SK-N-SH (cell line): ENCODE measurements around the gene CTSL. TPM values are rescaled to one million over a fixed set of nuclear protein-coding genes. Genes with fewer than 3 reads are reported as not detected.

ENCODE experiments used
- CTCF ChIA-PET: fragments of 300-600, 350-600 bp; formaldehyde crosslinking; extraction: SDS; loops from one replicate; lab custom pipeline; 2021; lab: Yijun Ruan, JAX
- POLR2A ChIA-PET: fragments of 350-600 bp; sonication (Branson Sonifier 250); formaldehyde crosslinking; extraction: SDS; loops from one replicate; lab custom pipeline; 2020; ENCODE audit warnings: antibody characterized with exemption, inconsistent platforms; lab: Yijun Ruan, JAX
- DNase-seq: peaks from one replicate; pipeline ENCODE4 v3.0.0; 2012
- H2AFZ ChIP-seq: fragments of 200-600 bp; sonication (generic); 2 replicates; pipeline ENCODE4 v1.8.1; 2016; ENCODE audit warnings: antibody characterized with exemption, mild to moderate bottlenecking, low read depth
- H3F3A ChIP-seq: fragments of 200-600 bp; sonication (generic); replicated peaks from 2 replicates; pipeline ENCODE3; 2016; ENCODE audit warnings: antibody characterized with exemption, mild to moderate bottlenecking; ENCODE audit not compliant: insufficient read depth
- H3K27ac ChIP-seq, 2 experiments: fragments of 200-500 bp in 1 of 2; fragments of 200-600 bp in 1 of 2; sonication (Bioruptor generic) in 1 of 2; sonication (generic), shearing (Covaris generic) in 1 of 2; 2 replicates each; pipeline versions ENCODE4 v1.5.1 to v1.6.1; 2014 to 2016; ENCODE audit warnings: low read depth in 2 of 2, inconsistent platforms in 1 of 2, low read length in 1 of 2, mild to moderate bottlenecking in 1 of 2, mixed read lengths in 1 of 2
- H3K27me3 ChIP-seq: fragments of 200-600 bp; sonication (generic), shearing (Covaris generic); 2 replicates; pipeline ENCODE4 v1.6.1; 2016; ENCODE audit warnings: mixed run types; ENCODE audit not compliant: insufficient read depth
- H3K36me3 ChIP-seq, 2 experiments: fragments of 200-500 bp in 1 of 2; fragments of 200-600 bp in 1 of 2; sonication (Bioruptor generic) in 1 of 2; sonication (generic) in 1 of 2; replicated peaks in 1 of 2; 2 replicates each; pipeline versions ENCODE3 to v1.5.1; 2014 to 2016; ENCODE audit warnings: low read length in 1 of 2, mild to moderate bottlenecking in 1 of 2; ENCODE audit not compliant: insufficient read depth in 2 of 2, control insufficient read depth in 1 of 2
- H3K4me1 ChIP-seq, 2 experiments: fragments of 200-500 bp in 1 of 2; fragments of 200-600 bp in 1 of 2; sonication (Bioruptor generic) in 1 of 2; sonication (generic), shearing (Covaris generic) in 1 of 2; 2 replicates each; pipeline versions ENCODE4 v1.5.1 to v1.6.1; 2014 to 2016; ENCODE audit warnings: low read depth in 1 of 2, low read length in 1 of 2, mixed run types in 1 of 2; ENCODE audit not compliant: insufficient read depth in 2 of 2, control insufficient read depth in 1 of 2
- H3K4me2 ChIP-seq: fragments of 200-600 bp; sonication (generic), shearing (Covaris generic); 2 replicates; pipeline ENCODE4 v1.6.1; 2017; ENCODE audit warnings: mixed run types
- H3K4me3 ChIP-seq, 2 experiments: fragments of 200-500 bp in 1 of 2; fragments of 200-600 bp in 1 of 2; sonication (Bioruptor generic) in 1 of 2; sonication (generic), shearing (Covaris generic) in 1 of 2; 2 replicates each; pipeline versions ENCODE4 v1.5.1 to v1.8.1; 2014 to 2016; ENCODE audit warnings: low read depth in 2 of 2, inconsistent platforms in 1 of 2, low read length in 1 of 2, mild to moderate bottlenecking in 1 of 2, mixed read lengths in 1 of 2, moderate library complexity in 1 of 2
- H3K79me2 ChIP-seq: fragments of 200-600 bp; sonication (generic); 2 replicates; pipeline ENCODE4 v1.8.1; 2017; ENCODE audit warnings: mild to moderate bottlenecking; ENCODE audit not compliant: insufficient read depth
- H3K9ac ChIP-seq: fragments of 200-600 bp; sonication (generic); 2 replicates; pipeline ENCODE4 v1.6.1; 2017; ENCODE audit warnings: mixed run types
- H3K9me2 ChIP-seq: fragments of 200-600 bp; sonication (generic); 2 replicates; pipeline ENCODE4 v1.6.1; 2017; ENCODE audit warnings: mixed run types
- H3K9me3 ChIP-seq: fragments of 200-600 bp; sonication (generic); 2 replicates; pipeline ENCODE4 v1.6.1; 2017; ENCODE audit warnings: mixed run types, mild to moderate bottlenecking, moderate library complexity
- H4K20me1 ChIP-seq: fragments of 200-600 bp; sonication (generic); 2 replicates; pipeline ENCODE4 v1.6.1; 2017; ENCODE audit warnings: mild to moderate bottlenecking, mixed run types; ENCODE audit not compliant: insufficient read depth
- CHD2 ChIP-seq: fragments of 150-350 bp; IDR thresholded peaks from 2 replicates; pipeline ENCODE4 v1.6.1; 2018; ENCODE audit warnings: low read length; ENCODE audit not compliant: partially characterized antibody
- ELF1 ChIP-seq: IDR thresholded peaks from 2 replicates; pipeline ENCODE4 v1.4.0; 2012
- FOSL2 ChIP-seq: IDR thresholded peaks from 2 replicates; pipeline ENCODE4 v1.4.0; 2012; ENCODE audit warnings: low read depth, mild to moderate bottlenecking, moderate library complexity, borderline replicate concordance
- FOXJ3 ChIP-seq: sonication (generic); formaldehyde crosslinking; IDR thresholded peaks from 2 replicates; pipeline ENCODE4 v1.5.1; 2020; ENCODE audit warnings: mild to moderate bottlenecking, missing genetic modification reagents
- GABPA ChIP-seq: IDR thresholded peaks from 2 replicates; pipeline ENCODE4 v1.4.0; 2012; ENCODE audit warnings: low read depth, mild to moderate bottlenecking
- JUND ChIP-seq: IDR thresholded peaks from 2 replicates; pipeline ENCODE4 v1.4.0; 2012
- MXI1 ChIP-seq: IDR thresholded peaks from 2 replicates; pipeline ENCODE4 v1.6.1; 2012; ENCODE audit warnings: mild to moderate bottlenecking, low read depth, low read length, improper control_type of control experiment
- NFIC ChIP-seq: IDR thresholded peaks from 2 replicates; pipeline ENCODE4 v1.4.0; 2012; ENCODE audit warnings: borderline replicate concordance
- RAD21 ChIP-seq: IDR thresholded peaks from 2 replicates; pipeline ENCODE4 v1.6.1; 2012; ENCODE audit warnings: mild to moderate bottlenecking, low read length
- RCOR1 ChIP-seq: fragments of 150-350 bp; IDR thresholded peaks from 2 replicates; pipeline ENCODE4 v1.6.1; 2017; ENCODE audit warnings: antibody characterized with exemption, low read length
- RFX5 ChIP-seq: IDR thresholded peaks from 2 replicates; pipeline ENCODE4 v1.6.1; 2012; ENCODE audit warnings: mild to moderate bottlenecking, improper control_type of control experiment, low read length
- RXRA ChIP-seq: IDR thresholded peaks from 2 replicates; pipeline ENCODE4 v1.4.0; 2012; ENCODE audit warnings: low read depth, mild to moderate bottlenecking, borderline replicate concordance
- TCF12 ChIP-seq: IDR thresholded peaks from 2 replicates; pipeline ENCODE4 v1.4.0; 2012
- USF2 ChIP-seq: fragments of 150-350 bp; IDR thresholded peaks from 2 replicates; pipeline ENCODE4 v1.6.1; 2017; ENCODE audit warnings: antibody characterized with exemption, low read length, low read depth, borderline replicate concordance
- WGBS: methylation state at CpG from one replicate; pipeline ENCODE4 v1.1.6; 2017; ENCODE audit warnings: low lambda C conversion rate; 5-methylcytosine and 5-hydroxymethylcytosine counted together
- polyA plus RNA-seq, 3 experiments: library from polyadenylated mRNA; depleted of rRNA; stranded (reverse); fragments of >200 nt; gene quantifications; 2 replicates each; pipeline ENCODE4 v1.2.3, GENCODE V29; 2012
- TF ChIP-seq, protein P1 (sequence below): IDR thresholded peaks from 2 replicates; pipeline ENCODE4; 2012
- TF ChIP-seq, protein P2 (sequence below): fragments of 200-600 bp; sonication (generic); IDR thresholded peaks from 2 replicates; pipeline ENCODE4 v1.6.1; 2017; ENCODE audit warnings: antibody characterized with exemption, mild to moderate bottlenecking, moderate library complexity
- TF ChIP-seq, protein P3 (sequence below): IDR thresholded peaks from 2 replicates; pipeline ENCODE4 v1.4.0; 2012; ENCODE audit warnings: low read depth, borderline replicate concordance

CTSL gene
- polyA plus RNA-seq, 1 of the 3 experiments (the other 2 are of a cell fraction) = 98.3 TPM

- H3K4me3 ChIP-seq = no peak overlapping the region
- no peak overlapping the region for H3K9ac ChIP-seq
- no peak for DNase-seq
- no peak overlapping the region for H2AFZ ChIP-seq
- H3K4me2 ChIP-seq = no peak overlapping the region
- no peaks in the 10 kb centered on the region for H3K9me2 ChIP-seq
- H4K20me1 ChIP-seq = no peaks in the 10 kb centered on the region
- H3K36me3 ChIP-seq = no peaks in the 10 kb centered on the region
- H3K27ac ChIP-seq = no peak overlapping the region
- H3K4me1 ChIP-seq = peaks cover 3 to 6% of the 10 kb centered on the region in 2 experiments; a peak in 2 of 4 replicates
- no peaks in the 10 kb centered on the region for H3K27me3 ChIP-seq
- no peaks in the 10 kb centered on the region for H3K9me3 ChIP-seq
- POLR2A ChIA-PET = no interaction called here
- WGBS = 80% methylated on average over 3 of the region's 3 CpGs
- TF ChIP-seq, protein P1, sequence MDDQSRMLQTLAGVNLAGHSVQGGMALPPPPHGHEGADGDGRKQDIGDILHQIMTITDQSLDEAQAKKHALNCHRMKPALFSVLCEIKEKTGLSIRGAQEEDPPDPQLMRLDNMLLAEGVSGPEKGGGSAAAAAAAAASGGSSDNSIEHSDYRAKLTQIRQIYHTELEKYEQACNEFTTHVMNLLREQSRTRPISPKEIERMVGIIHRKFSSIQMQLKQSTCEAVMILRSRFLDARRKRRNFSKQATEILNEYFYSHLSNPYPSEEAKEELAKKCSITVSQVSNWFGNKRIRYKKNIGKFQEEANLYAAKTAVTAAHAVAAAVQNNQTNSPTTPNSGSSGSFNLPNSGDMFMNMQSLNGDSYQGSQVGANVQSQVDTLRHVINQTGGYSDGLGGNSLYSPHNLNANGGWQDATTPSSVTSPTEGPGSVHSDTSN = no peak
- TF ChIP-seq USF2 (no peak), TCF12 (no peak)
- H3F3A ChIP-seq = peaks cover 4% of the 10 kb centered on the region
- no peaks in the 10 kb centered on the region for H3K79me2 ChIP-seq
- CTCF ChIA-PET = no interaction called here
Measured at GRCh38 chr9:87718231-87718630, 7.7 kb upstream of the CTSL start.

- H3K9me3 ChIP-seq = no peaks in the 10 kb centered on the region
- ChIA-PET POLR2A (no interaction called here), CTCF (no interaction called here)
- H3K27ac ChIP-seq = no peak overlapping the region
- H3K4me3 ChIP-seq = no peak overlapping the region
- no peak overlapping the region for H3K9ac ChIP-seq
- peaks cover 3% of the 10 kb centered on the region for H3F3A ChIP-seq
- H3K4me1 ChIP-seq = peaks cover 0 to 3% of the 10 kb centered on the region in 2 experiments; a peak in 2 of 4 replicates
- no peak for TF ChIP-seq FOSL2
- no peak for TF ChIP-seq RAD21
- TF ChIP-seq TCF12 = no peak
- TF ChIP-seq JUND = no peak
- no peak for TF ChIP-seq RFX5
- TF ChIP-seq ELF1 = no peak
- TF ChIP-seq FOXJ3 (CRISPR knock-in tag) = no peak
- TF ChIP-seq, protein P2, sequence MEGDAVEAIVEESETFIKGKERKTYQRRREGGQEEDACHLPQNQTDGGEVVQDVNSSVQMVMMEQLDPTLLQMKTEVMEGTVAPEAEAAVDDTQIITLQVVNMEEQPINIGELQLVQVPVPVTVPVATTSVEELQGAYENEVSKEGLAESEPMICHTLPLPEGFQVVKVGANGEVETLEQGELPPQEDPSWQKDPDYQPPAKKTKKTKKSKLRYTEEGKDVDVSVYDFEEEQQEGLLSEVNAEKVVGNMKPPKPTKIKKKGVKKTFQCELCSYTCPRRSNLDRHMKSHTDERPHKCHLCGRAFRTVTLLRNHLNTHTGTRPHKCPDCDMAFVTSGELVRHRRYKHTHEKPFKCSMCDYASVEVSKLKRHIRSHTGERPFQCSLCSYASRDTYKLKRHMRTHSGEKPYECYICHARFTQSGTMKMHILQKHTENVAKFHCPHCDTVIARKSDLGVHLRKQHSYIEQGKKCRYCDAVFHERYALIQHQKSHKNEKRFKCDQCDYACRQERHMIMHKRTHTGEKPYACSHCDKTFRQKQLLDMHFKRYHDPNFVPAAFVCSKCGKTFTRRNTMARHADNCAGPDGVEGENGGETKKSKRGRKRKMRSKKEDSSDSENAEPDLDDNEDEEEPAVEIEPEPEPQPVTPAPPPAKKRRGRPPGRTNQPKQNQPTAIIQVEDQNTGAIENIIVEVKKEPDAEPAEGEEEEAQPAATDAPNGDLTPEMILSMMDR = no peak
- TF ChIP-seq USF2 = no peak
- no peak for TF ChIP-seq MXI1
- no peak for TF ChIP-seq GABPA
- TF ChIP-seq CHD2 = no peak
- no peak for TF ChIP-seq NFIC
- TF ChIP-seq RCOR1 = no peak
- no peak for TF ChIP-seq RXRA
- TF ChIP-seq, protein P3, sequence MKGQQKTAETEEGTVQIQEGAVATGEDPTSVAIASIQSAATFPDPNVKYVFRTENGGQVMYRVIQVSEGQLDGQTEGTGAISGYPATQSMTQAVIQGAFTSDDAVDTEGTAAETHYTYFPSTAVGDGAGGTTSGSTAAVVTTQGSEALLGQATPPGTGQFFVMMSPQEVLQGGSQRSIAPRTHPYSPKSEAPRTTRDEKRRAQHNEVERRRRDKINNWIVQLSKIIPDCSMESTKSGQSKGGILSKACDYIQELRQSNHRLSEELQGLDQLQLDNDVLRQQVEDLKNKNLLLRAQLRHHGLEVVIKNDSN = no peak
- no peaks in the 10 kb centered on the region for H3K79me2 ChIP-seq
- no peak for DNase-seq
- H3K4me2 ChIP-seq = no peak overlapping the region
- H3K36me3 ChIP-seq = no peaks in the 10 kb centered on the region
- no peaks in the 10 kb centered on the region for H4K20me1 ChIP-seq
- WGBS = 81% methylated on average over 6 of the region's 6 CpGs
- H3K9me2 ChIP-seq = no peaks in the 10 kb centered on the region
- H3K27me3 ChIP-seq = no peaks in the 10 kb centered on the region
- H2AFZ ChIP-seq = no peak overlapping the region
Measured at GRCh38 chr9:87718852-87719612, 6.9 kb upstream of the CTSL start.
